NCI-H1930 (cell line): ENCODE results near the gene CORO6.
A peak's percentile ranks its signal among the peaks of the same experiment; 100 is the strongest.
"Not testable (repeated sequence)": the region's sequence is repeated elsewhere in the genome, so short reads cannot be mapped to it uniquely, and the experiment has no call there.

Experiments used
- DNase-seq, 2 experiments: peaks; one replicate each; lab custom pipeline; 2025; lab: John Stamatoyannopoulos, UW

Gene CORO6

DNA sequence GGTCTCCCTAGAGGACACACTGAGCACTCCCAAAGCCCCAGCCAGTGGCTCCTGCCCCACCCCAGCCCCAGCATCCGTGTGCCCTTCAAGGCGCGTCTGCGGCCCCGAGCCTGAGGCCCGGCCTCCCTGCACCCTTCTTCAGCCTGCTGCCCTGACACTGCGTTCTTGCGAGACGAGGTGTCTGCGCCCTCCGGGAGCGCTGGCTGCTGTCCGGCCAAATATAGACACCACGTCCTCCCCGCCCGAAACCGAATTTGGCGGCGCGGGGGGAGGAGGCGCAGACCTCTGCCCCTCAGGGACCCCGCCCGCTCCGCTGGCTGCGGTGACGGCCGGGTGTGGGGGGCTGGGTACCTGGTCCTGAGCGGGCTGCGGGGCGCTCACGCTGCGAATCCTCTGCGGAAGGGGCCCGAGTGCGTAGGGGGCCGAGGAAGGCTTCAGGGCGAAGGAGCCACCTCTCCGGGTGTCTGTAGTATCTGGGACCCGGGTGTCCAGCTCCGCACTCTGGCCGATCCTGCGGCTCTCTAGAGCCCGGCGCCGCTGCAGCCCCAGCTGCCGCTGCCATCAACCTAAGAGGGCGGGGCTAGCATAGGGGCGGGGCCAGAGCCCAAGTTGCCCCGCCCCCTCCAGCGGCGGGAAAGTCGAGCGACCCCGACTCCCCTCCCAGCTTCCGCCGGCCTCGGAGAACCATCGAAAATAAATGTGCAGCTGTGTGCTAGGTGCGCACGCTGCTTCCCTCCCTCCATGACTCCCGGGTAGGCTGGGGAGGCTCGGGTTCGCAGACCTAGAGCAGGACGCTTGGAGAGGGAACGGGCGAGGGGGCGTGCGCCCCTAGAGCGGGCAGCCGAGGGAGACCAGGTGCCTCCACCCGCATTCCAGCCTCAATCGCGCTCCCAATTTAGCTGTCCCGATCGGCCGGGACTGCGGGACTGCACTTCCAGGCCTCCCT is at the start of gene CORO6:
CORO6 (minus strand) TSS at position 576 of the 946 bp plus-strand sequence. CDS start 1,491 bp downstream, outside the sequence.
- DNase-seq: no peak

DNA sequence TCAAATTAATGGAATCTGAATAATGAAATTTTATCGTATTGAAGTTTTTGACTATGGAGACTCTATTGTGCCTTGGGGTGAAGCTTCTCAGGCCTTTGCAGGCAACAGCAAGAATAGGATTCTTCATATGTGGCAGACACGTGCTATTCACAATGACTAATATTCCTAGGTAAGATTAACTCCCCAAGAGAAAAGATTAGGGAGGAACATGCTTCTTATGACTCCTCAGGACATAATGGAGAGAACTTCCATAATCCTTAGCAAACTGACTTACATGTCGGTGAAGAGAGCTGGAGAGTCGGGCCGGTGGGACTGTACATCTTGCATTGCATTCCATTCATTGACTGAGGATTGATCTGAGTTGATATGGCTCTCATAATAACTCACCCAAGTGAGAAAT is 48.9 kb upstream of the CORO6 start:
- no peak for DNase-seq

DNA sequence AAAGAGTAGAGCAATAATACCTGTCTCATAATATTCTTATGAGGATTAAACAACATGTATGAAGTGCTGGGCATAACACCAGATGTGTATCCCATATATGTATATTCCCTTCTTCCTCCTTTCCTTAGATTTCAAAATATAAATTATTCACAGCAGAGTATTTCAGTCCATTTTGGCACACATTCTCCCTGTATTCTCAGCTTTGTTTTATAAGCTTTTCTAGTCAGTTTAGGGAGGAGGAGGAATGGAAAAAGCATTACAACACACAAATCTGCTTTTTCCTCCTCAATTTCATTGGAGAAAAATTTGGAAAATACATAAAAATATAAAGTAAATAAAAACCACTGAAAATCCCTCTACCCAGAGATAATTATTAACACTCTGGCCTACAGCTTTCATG is 46.6 kb upstream of the CORO6 start:
- no peak for DNase-seq

DNA sequence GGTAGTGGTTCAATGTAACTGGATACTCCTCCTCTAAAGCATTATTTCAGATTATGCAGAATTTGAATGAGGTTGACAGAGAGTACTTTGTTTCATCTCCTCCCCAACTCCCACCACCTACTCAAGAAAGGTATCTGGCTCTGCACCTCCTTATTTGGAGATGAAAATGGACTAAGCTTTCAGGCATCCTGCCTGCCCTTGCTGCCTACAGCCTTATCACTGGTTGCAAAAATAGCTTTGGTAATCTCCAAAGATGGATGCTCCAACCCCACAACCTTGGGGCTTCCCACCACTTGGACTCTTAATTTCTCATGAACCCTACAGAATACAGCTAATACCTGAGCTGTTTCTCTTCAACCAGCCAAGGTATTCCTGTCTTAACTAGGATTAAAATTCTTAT is 45.3 kb upstream of the CORO6 start:
- no peak for DNase-seq

DNA sequence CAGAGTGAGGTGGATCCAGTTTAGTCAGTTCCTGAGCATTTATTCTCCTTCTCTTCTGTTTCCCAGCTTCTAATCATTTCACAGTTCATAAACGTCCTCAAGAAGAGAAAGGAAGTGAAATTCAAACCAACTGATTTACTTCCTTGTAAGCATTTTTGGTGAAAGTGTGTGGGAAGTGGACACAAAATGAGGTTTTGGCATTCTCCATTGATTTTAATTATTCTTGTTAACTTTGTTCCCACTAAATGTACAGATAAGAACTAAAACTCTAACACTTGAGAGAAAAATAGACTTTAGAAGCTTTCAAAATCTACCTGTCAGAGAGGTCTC is 42.7 kb upstream of the CORO6 start:
- DNase-seq: no peak

DNA sequence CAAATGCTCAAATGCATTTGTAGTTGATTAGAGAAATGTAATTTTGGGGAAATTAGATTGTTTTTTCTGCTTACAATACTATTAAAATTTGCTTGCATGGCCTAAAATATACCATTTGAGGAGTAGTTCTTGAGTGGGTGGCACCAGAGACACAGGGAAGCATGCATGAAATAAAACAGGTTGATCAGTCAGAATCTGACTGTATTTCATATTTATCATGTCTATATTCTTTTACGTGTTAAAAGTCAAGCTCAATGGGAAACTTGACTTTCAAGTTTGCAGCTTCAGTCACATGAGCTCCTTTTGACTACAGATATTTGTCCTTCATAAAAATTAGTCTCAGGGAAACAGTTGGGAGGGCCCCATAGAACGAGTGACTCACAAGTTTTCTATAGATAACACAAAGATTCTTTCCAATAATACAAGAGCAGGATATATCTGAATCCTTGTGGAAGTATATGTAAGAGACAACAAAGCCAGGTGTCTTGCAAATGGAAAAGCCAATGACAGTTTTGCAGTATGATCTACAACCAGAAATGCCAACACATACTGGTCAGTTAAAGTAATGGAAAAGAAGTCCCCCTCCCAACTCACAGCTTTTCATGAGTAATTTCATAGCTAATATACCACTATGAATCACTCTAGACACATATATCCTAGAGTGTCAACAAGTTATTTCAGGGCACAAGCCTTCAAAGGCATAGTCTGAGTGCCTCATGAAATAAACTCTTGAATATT is 42.2 kb upstream of the CORO6 start:
- DNase-seq: no peak

DNA sequence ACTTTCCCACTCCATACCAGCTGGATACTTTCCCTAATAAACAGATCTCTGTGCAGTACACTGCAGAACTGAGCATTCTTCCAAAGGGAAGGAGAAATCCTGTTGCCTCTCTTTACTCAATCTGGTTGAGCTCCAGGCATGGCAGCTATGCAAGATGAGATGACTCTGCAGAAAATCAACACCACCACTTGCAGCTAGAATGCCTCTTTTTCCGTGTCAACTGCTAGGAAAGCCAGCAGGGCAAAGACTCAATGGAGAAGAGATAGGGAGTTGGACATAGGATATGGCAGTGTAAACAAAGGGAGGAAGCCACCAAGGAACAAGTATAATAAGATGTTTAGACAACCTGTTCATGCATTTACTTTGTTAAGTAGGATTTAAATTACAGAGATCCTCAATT is 40.4 kb upstream of the CORO6 start:
- DNase-seq: peak in 1 of 2 experiments; percentile 6

DNA sequence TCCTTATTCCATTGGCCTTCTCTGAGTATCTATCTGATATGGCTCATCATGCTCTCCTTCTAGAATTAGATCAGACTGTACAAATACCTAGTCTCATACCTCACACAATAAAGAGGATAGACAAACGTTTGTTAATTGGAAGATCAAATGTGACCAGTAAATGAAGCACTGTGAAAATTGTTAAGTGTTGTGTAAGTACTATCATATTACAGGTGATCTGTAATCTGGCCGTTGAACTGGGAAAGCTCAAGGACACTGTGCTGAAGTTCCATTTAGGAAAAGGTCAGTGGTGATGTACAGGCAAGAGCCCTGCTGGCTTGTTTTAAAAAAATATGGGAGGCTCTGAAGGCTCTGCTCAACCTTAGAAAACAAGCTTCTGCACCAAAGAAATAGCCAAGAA is 38.5 kb upstream of the CORO6 start:
- DNase-seq: no peak

DNA sequence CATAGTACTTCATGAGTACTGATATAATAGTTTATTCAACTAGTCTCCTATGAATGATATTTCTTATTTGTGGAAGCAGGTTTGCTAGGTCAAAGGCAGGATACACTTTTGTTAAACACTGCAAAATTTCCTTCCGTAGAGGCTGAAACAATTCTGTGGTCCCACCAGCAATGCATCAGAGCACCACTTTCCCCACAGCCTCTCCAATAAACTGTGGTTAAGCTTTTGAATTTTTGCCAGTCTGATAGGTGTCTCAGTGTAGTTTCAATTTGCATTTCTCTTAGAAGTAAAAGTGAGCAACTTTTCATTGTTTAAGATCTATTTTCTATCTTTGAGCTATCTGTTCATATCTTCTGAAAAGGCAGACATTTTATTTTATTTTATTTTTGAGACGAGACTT is 36.4 kb upstream of the CORO6 start:
- no peak for DNase-seq

DNA sequence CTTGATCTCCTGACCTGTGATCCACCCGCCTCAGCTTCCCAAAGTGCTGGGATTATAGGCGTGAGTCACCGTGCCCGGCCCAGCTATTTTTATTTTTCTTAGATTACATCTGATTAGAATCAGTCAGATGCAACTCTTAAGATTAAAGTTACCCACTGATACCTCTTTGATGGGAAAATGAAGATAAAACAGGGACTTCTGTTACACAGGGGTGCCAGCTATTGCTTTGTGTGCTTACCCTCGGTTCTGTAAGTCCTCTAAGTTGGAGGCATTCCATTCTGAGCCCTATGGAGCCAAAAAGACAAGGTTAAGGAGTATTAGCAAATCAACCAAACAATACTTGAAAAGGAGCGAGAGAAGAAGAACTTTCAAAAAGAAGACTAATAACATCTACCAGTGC is 32.6 kb upstream of the CORO6 start:
- DNase-seq: no peak

DNA sequence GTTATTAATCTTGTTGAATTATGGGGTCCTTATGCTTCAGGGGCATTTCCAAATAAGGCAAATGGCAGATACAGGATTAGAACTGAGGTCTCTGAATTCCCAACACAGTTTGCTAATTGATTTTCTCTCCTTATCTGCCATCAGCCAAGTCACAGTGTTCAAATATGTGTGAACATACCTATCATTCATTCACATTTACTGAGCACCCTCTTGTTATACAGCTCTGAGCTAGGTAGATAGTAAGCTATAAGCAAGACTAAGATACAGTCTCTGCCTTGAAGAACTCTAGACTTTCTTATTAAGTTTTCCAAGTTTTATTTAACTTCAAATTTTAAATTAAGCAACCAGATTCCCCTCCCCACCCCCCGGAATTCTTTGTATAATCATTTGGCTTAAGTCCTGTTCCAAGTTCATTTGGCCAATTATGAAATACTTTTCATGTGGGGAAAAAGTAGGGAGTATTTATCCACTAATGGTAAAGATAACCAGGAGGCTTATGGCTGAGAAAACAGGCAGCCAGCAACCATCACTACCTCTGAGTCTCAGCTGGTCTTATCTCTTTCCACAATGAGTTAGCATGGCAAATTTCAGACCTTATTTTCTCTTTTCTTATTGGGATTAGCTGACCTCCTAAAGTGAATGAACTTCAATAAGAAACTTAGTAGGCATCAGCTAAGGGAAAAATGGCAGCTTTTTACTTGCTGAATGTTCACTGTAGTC is 31.4 kb upstream of the CORO6 start:
- DNase-seq: no peak

DNA sequence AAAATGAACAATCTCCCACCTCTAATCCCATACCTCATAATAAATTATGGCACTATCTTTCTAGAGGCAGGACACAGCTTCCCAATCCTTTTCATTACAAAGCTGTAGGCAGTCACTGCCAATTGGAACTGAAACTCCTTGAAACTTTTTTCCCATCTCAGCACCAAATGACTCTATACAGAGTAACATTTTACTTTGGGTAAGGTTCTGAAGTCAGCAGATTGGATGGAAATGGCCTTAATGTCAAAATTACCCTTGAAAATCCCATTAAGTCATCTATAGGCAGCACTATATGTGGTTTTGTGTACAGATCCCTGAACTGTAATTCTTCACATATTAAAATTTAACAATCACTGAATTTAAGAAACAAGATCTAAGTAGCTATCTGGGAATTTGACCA is 30.3 kb upstream of the CORO6 start:
- no peak for DNase-seq

DNA sequence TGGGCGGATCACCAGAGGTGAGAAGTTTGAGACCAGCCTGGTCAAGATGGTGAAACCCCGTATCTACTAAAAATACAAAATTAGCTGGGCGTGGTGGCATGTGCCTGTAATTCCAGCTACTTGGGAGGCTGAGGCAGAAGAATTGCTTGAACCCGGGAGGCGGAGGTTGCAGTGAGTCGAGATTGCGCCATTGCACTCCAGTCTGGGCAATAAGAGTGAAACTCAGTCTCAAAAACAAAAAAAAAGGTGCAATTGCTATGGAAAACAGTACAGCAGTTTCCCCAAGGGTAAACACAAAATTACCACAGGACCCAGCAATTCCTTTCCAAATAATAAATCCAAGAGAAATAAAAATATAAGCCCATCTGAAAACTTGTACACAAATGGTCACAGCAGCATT is 29.2 kb upstream of the CORO6 start:
- not testable (repeated sequence) for DNase-seq

DNA sequence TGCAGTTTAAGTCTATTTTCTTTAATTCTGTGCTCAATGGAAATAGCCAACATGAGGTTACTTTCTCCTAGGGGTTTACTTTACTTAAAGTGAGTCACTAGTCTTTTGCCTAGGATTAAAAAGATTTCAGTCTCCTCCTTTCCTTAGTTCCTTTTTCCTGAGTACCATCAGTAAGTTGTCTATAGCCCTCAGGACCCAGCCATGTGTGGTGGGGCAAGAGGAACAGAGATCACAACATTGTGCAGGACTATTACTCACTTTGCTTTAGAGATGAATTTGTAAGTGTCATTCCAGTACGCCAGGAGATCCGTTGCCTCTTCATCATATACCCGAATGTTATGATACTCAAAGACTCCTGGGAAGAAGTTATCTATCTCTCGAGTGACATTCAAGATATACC is 27.7 kb upstream of the CORO6 start:
- DNase-seq: no peak

DNA sequence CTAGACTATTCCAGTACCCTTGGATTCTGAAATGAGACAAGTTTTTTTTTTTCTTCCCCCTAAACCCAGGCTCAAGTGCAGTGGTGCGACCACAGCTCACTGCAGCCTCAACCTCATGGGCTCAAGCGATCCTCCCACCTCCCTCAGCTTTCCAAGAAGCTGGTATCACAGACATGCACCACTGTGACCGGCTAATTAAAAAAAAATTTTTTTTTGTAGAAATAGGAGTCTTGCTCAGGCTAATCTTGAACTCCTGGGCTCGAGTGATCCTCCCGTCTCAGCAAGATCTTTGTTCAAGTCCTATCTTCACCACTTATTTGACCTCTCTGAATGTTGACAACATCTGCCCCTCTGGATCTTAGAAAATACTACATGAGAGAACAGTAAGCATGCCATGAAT is 26.6 kb upstream of the CORO6 start:
- no peak for DNase-seq

DNA sequence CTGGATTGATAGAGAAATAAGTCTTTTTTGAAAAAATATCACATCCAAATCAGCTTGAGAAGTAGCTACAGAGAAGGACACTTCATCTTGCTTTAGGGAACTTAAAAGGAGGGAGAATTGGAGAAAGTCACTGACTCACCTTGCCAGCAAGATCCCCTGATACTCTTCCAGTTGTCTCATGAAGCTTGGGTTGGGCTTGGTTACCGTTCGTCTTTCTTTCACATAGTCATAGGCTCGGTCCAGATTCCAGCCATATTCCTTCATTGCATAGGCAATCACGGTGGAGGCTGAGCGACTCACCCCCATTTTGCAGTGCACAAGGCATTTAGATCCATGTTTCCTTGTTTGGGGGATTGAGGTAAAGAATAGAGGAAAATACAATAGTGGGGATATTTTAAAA is 25.3 kb upstream of the CORO6 start:
- no peak for DNase-seq

DNA sequence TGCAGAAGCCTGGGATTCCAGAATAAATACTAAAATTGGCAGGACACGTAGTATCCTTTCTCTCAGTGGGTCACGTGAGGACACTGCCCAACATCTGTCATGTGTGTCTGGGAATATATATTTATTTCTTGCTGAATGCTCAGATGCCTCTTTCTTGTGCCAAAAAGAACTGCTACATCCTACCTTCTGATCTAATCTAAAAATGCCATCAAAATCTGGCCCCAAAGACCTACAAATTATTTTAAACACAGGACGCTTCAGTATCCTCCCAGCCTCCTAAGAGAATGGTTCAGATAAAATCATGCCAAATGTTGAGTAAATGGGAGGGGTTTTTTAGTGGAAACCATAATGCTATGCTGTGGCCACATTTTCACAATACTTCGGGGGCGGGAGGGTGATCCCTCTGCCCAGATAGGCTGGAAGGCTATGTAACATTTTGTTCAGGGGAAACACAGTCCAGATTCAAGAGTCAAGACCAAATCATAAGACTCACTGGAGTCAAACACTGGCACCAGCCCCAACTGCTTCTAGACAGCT is 22.9 kb upstream of the CORO6 start:
- DNase-seq: no peak

DNA sequence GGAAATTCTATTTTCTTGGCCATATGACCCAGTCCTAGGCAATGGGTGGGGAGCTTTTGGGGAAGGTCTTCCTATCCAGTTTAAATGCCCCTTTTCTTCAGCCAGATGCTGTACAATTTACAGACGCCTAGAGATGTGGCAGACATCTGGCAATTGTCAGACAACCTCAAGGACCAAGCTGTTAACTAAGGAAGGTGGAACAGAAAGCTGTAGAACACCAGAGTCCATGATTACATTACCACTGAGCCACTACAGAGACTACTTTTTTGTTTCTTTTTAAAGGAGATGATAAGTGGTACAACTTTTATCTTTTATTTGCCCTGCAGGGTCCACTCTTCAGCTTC is 21.1 kb upstream of the CORO6 start:
- no peak for DNase-seq

DNA sequence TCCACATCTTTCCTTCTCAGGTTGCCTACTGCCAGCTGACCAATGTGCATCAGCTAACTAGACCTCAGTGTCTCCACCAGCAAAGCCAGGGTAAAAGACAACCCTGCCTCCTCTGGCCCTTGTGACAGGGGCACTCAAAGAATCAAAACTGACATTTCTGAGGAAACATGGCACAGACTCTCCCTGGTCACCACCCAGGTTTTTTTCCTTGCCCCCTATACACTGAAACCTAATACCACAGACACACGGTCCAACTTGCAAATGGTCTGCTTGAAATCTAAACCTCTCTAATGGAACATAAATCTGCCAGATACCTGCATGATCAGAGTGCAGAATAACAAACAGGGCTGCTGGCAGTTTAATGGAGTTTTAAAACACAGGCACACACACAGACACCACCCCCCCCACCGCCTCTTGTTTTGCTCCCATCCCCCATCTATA is 19.5 kb upstream of the CORO6 start:
- DNase-seq: no peak

DNA sequence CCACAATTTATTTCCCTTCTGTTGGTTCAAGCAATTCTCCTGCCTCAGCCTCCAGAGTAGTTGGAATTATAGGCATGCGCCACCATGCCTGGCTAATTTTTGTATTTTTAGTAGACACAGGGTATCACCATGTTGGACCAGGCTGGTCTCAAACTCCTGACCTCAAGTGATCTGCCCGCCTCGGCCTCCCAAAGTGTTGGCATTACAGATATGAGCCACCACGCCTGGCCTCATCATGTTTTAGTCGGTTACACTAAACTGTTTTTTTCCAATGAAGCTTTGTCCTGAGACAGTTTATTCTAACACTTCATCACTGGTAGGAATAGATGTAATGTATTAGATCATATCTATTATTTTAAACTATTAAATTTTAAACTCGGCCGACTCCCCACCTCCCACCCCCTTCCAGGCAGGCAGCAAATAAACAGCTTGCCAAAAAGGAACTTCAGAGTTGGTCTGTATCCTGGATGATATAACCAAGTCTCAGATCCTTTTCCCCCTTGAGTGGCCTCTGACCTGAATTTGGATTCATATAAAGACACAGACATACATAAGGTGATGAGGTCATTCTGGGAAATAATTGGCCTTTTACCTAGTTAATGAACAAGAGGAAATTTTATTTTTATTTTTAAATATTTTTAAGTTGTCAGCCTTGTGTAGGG is 18.4 kb upstream of the CORO6 start:
- DNase-seq: no peak

DNA sequence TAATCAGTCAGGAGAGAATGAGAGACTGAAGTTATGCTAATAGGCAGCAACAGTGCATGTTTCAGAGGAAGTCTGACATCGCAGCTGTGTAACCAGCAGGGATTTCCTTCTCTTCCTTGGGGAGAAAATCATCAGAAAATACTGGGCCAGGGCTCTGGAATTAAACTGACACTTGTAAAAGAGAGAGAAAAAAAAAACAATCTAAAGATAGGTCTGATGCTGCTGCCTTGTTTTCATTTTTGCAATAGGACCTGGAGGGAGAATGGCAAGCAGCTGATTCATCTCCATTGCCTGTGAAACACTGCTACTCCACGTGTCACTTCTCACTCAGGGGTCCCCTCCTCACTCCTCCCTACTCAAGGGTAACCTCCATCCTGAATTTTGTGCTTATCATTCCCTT is 17.7 kb upstream of the CORO6 start:
- DNase-seq: no peak

DNA sequence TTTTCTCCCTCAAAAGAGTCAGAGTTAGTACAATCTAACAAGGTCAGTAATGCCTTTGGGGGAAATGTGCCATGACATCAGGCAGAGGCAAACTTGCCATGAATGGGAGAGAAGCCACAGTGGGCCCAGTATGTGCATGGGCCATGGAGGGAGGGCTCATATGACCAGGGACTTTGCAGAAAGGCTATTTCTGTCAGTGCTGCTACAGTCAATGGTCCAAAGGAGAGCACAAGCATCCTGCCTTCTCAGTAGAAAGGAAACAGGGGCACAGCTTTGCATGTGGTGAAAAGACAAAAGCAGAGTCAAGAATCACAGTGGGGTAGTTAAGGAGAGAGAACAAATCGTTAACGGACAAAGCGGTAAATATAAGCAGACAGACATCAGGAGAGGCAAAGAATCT is 11.2 kb upstream of the CORO6 start:
- DNase-seq: no peak
